Prostate gland (tissue), 2 donors: ENCODE measurements around the gene FAM181A. TPM values are rescaled to one million over a fixed set of nuclear protein-coding genes. Genes with fewer than 3 reads are reported as not detected.

Source experiments
- DNase-seq: peaks from one replicate; pipeline ENCODE4 v3.0.0-alpha.2; 2019; ENCODE audit warnings: low spot score
- H3K27ac ChIP-seq, 2 donors: fragments of 200-600 bp; sonication (generic); 2 replicates each; pipeline ENCODE4 v1.5.1; 2017 to 2019
- H3K27me3 ChIP-seq: fragments of 200-600 bp; sonication (generic); replicated peaks from 2 replicates; pipeline ENCODE4 v1.5.1; 2019; ENCODE audit not compliant: insufficient read depth
- H3K36me3 ChIP-seq, 2 donors: fragments of 200-600 bp; sonication (generic); 1 replicate in 1 of 2; 2 replicates in 1 of 2; pipeline versions ENCODE4 v1.5.1 to v1.8.1; 2017 to 2019
- H3K4me1 ChIP-seq: fragments of 200-600 bp; sonication (generic); replicated peaks from 2 replicates; pipeline ENCODE4 v1.5.1; 2019
- H3K4me3 ChIP-seq, 2 donors: fragments of 200-600 bp; sonication (generic); 2 replicates each; pipeline ENCODE4 v1.5.1; 2017 to 2019
- H3K9me3 ChIP-seq: fragments of 200-600 bp; sonication (generic); 2 replicates; pipeline ENCODE4 v1.5.1; 2017
- CTCF ChIP-seq, 4 experiments: fragments of 200-600 bp in 2 of 4; fragments of 450-650 bp in 2 of 4; sonication (generic) in 2 of 4; IDR thresholded peaks; 1 replicate in 3 of 4; 2 replicates in 1 of 4; pipeline ENCODE4 v1.5.1; 2016 to 2019; ENCODE audit warnings: antibody characterized with exemption in 4 of 4, mild to moderate bottlenecking in 2 of 4, moderate library complexity in 2 of 4
- POLR2A ChIP-seq: fragments of 450-650 bp; IDR thresholded peaks from one replicate; pipeline ENCODE4 v1.6.1; 2016; ENCODE audit warnings: antibody characterized with exemption, mild to moderate bottlenecking
- POLR2AphosphoS5 ChIP-seq: sonication (generic); formaldehyde crosslinking; IDR thresholded peaks from one replicate; pipeline ENCODE4 v1.6.1; 2017; ENCODE audit warnings: antibody characterized with exemption
- WGBS: methylation state at CpG from one replicate; pipeline ENCODE4 v1.1.5; 2018; 5-methylcytosine and 5-hydroxymethylcytosine counted together
- intact Hi-C: fragments of 100-400 bp; cut with DNase I; formaldehyde crosslinking; loops from one replicate; pipeline ENCODE4 v1.14.2; 2022
- total RNA-seq, 2 donors: library from RNA; depleted of rRNA; stranded (reverse); fragments of >200 nt; gene quantifications; one replicate each; pipeline ENCODE4 v1.1.0, GENCODE V29; 2016

The FAM181A gene
- total RNA-seq, 2 donors from 2014 or later, result 3.1 TPM; not detected in 1

GRCh38 chr14:93902619-93903307 is 24.4 kb upstream of the FAM181A start:
- 83% methylated on average over 13 of the region's 13 CpGs for WGBS
- H3K36me3 ChIP-seq, result no peaks in the 10 kb centered on the region
- no peak overlapping the region for H3K4me3 ChIP-seq
- TF ChIP-seq CTCF (IDR thresholded peaks at IDR 0.05) (no peak), POLR2AphosphoS5 (no peak), POLR2A (no peak)
- no peaks in the 10 kb centered on the region for H3K9me3 ChIP-seq
- H3K4me1 ChIP-seq, result no peaks in the 10 kb centered on the region
- H3K27ac ChIP-seq, result peak overlapping the region in 1 of 2 donors; percentile 73
- no peaks in the 10 kb centered on the region for H3K27me3 ChIP-seq
- intact Hi-C loops, result no loop called here
- no peak for DNase-seq

DNA sequence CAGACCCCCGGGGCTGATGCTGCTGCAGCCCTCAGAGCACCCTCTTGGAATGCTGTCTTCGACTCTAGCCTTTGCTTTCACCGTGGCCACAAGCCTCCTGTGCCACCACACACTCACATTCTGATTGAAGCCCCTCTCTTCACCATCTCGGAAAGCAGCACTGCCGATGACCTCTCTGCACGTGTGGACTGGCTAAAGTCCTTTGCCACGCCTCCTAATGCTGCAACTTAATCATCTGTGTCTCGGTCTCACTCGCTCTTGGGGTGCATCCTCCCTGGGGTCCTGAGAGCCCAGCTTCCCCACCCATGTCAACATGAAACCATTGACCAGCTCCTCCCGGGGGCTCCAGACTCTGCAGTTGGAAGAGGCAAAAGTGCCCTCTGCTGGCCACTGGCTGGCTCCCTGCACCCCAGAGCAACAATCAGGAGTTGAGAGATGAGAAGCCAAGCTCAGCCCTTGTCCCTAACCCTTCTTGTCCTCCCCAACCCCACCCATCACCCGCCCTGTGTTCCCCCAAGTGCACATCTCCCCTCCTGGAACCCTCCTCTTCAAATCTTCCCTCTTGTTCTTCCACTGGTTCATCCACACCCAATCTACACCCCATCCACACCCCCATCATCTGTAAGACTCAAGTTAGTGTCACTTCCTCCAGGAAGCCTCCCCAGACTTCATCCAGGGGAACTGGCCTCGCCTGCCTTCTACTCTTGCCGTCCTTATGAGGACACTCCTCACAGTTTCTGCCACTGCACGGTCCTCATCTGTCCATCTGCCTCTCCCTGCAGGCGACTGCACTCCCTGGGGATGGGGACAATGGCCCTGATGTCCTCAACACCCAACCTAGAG is 23.6 kb upstream of the FAM181A start:
- DNase-seq, result no peak
- intact Hi-C loops, result no loop called here
- Histone ChIP-seq H3K4me1 (no peaks in the 10 kb centered on the region), H3K9me3 (no peaks in the 10 kb centered on the region), H3K4me3 (no peak overlapping the region), H3K27me3 (no peaks in the 10 kb centered on the region), H3K27ac (no peak overlapping the region), H3K36me3 (no peaks in the 10 kb centered on the region)
- no peak for TF ChIP-seq POLR2AphosphoS5
- peak in 2 of 4 experiments; percentile 16 to 23 for TF ChIP-seq CTCF (IDR thresholded peaks at IDR 0.05)
- 66% methylated on average over 15 of the region's 15 CpGs for WGBS

GRCh38 chr14:93905623-93906022 is 21.5 kb upstream of the FAM181A start:
- 85% methylated on average over 4 of the region's 4 CpGs for WGBS
- Histone ChIP-seq H3K4me3 (no peak overlapping the region), H3K4me1 (no peaks in the 10 kb centered on the region), H3K27ac (no peak overlapping the region), H3K27me3 (no peaks in the 10 kb centered on the region), H3K36me3 (no peaks in the 10 kb centered on the region), H3K9me3 (no peaks in the 10 kb centered on the region)
- no peak for DNase-seq
- intact Hi-C loops, result loop anchor here (1.0 to 5.0 kb wide), 2 partner anchors 118 to 250 kb away; partner anchors contain the start of gene PRIMA1
- TF ChIP-seq POLR2A, result no peak
- no peak for TF ChIP-seq POLR2AphosphoS5
- TF ChIP-seq CTCF (IDR thresholded peaks at IDR 0.05), result no peak

GRCh38 chr14:93906341-93907329 is 20.5 kb upstream of the FAM181A start:
- intact Hi-C loops, result loop anchor here (1.0 to 5.0 kb wide), 2 partner anchors 119 to 251 kb away; partner anchors contain the start of gene PRIMA1
- no peaks in the 10 kb centered on the region for H3K27me3 ChIP-seq
- no peak overlapping the region for H3K27ac ChIP-seq
- H3K4me1 ChIP-seq, result no peaks in the 10 kb centered on the region
- TF ChIP-seq POLR2AphosphoS5 (no peak), CTCF (IDR thresholded peaks at IDR 0.05) (peak in 3 of 4 experiments; percentile 65 to 67 (median 66))
- DNase-seq, result peak; percentile 61
- WGBS, result 51% methylated on average over 15 of the region's 15 CpGs
- H3K4me3 ChIP-seq, result no peak overlapping the region
- H3K9me3 ChIP-seq, result no peaks in the 10 kb centered on the region
- H3K36me3 ChIP-seq, result no peaks in the 10 kb centered on the region
